Ascending aorta (tissue), 2 donors: ENCODE data around the gene PDLIM5. TPM values are rescaled to one million over a fixed set of nuclear protein-coding genes. Genes with fewer than 3 reads are reported as not detected.

Experiments used
- DNase-seq, 2 donors: peaks; one replicate each; pipeline ENCODE4 v3.0.0-alpha.2; 2019; ENCODE audit warnings: low spot score in 2 of 2
- H3K27ac ChIP-seq, 2 donors: fragments of 200-600 bp; sonication (generic); one replicate each; pipeline ENCODE4 v1.5.1; 2016 to 2017; ENCODE audit warnings: mild to moderate bottlenecking in 1 of 2
- H3K27me3 ChIP-seq: fragments of 200-600 bp; sonication (generic); one replicate; pipeline ENCODE4 v1.5.1; 2017
- H3K36me3 ChIP-seq, 2 donors: fragments of 200-600 bp; sonication (generic); one replicate each; pipeline ENCODE4 v1.5.1; 2016
- H3K4me1 ChIP-seq, 2 donors: fragments of 200-600 bp; sonication (generic); one replicate each; pipeline ENCODE4 v1.5.1; 2016 to 2017; ENCODE audit warnings: mild to moderate bottlenecking in 1 of 2
- H3K4me3 ChIP-seq, 2 donors: fragments of 200-600 bp; sonication (generic); one replicate each; pipeline ENCODE4 v1.5.1; 2016 to 2017; ENCODE audit warnings: mild to moderate bottlenecking in 1 of 2
- H3K9me3 ChIP-seq, 2 donors: fragments of 200-600 bp; sonication (generic); one replicate each; pipeline ENCODE4 v1.5.1; 2016
- CTCF ChIP-seq, 3 experiments: fragments of 200-600 bp in 2 of 3; fragments of 450-650 bp in 1 of 3; sonication (generic) in 2 of 3; IDR thresholded peaks; one replicate each; pipeline ENCODE4 v1.5.1; 2016 to 2019; ENCODE audit warnings: antibody characterized with exemption in 3 of 3, mild to moderate bottlenecking in 1 of 3, moderate library complexity in 1 of 3
- intact Hi-C: fragments of 100-400 bp; cut with DNase I; formaldehyde crosslinking; loops from one replicate; pipeline ENCODE4 v1.15.1; 2023
- total RNA-seq: library from RNA; depleted of rRNA; stranded (reverse); fragments of >200 nt; gene quantifications from one replicate; pipeline ENCODE4 v1.1.0, GENCODE V29; 2016

The PDLIM5 gene
- total RNA-seq, 1 donor from 2014 or later, result 103 TPM

DNA sequence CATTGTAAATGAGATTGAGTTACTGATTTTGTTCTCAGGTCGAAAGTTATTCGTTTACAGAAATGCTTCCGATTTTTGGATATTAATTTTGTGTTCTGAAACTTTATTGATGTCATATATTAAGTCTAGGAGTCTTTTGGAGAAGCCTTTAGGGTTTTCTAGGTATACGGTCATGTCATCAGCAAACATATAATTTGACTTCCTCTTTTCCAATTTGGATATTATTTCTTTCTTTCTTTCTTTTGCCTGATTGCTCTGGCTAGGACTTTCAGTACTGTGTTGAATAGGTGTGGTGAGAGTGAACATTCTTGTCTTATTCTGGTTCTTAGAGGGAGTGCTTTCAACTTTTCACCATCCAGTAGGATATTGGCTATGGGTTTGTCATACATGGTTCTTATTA, 35.4 kb upstream of the PDLIM5 start:
- TF ChIP-seq CTCF (IDR thresholded peaks at IDR 0.05), result no peak
- intact Hi-C loops, result no loop called here
- Histone ChIP-seq H3K4me3 (no peak overlapping the region), H3K27me3 (no peaks in the 10 kb centered on the region), H3K27ac (no peak overlapping the region), H3K4me1 (peaks cover 0 to 35% of the 10 kb centered on the region in 2 donors), H3K9me3 (no peaks in the 10 kb centered on the region), H3K36me3 (no peaks in the 10 kb centered on the region)
- DNase-seq, result no peak

DNA sequence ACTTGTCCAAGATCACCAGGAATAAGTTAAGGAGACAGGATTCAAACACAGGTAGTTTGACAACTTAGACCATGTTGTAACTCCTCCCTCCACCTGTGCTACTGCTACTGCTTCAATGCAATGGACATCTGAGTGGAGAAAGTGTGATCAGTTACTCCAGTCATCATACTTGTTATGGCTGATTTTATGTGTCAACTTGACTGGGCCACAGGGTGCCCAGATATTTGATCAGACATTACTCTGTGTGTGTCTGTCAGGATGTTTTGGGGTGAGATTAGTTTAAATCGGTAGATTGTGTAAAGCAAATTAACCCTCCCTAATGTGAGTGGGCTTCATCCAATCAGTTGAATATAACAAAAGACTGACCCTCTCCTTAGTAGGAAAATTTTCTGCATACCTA, 34.8 kb upstream of the PDLIM5 start:
- Histone ChIP-seq H3K27ac (no peak overlapping the region), H3K4me3 (no peak overlapping the region), H3K4me1 (peaks cover 0 to 29% of the 10 kb centered on the region in 2 donors), H3K9me3 (no peaks in the 10 kb centered on the region), H3K36me3 (no peaks in the 10 kb centered on the region), H3K27me3 (no peaks in the 10 kb centered on the region)
- no peak for DNase-seq
- no peak for TF ChIP-seq CTCF (IDR thresholded peaks at IDR 0.05)
- intact Hi-C loops, result no loop called here

DNA sequence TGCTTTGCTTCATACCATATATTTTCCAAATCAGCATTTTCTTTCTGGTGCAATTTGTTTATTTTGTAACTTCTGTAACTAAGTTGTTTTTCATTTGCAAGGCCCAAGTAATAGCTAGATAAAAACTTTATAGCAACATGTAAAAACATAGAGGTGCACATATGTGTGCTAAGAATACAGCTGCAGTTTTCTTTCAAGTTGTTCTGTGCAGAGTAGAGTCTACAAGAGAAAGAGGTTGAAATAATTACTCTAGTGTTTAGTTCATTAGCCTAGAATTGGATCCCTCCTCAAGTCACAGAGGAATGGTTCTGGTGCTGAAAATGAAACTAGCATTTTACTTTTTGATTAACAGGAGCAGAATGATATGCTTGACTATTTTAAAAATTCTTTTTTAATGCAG, 32.2 kb upstream of the PDLIM5 start:
- intact Hi-C loops, result no loop called here
- TF ChIP-seq CTCF (IDR thresholded peaks at IDR 0.05), result no peak
- no peaks in the 10 kb centered on the region for H3K36me3 ChIP-seq
- no peak for DNase-seq
- peaks cover 0 to 12% of the 10 kb centered on the region in 2 donors for H3K4me1 ChIP-seq
- no peak overlapping the region for H3K27ac ChIP-seq
- H3K27me3 ChIP-seq, result no peaks in the 10 kb centered on the region
- H3K4me3 ChIP-seq, result no peak overlapping the region
- H3K9me3 ChIP-seq, result no peaks in the 10 kb centered on the region

GRCh38 chr4:94419956-94420355, 31.8 kb upstream of the PDLIM5 start:
- no peak for DNase-seq
- H3K4me3 ChIP-seq, result no peak overlapping the region
- no peak for TF ChIP-seq CTCF (IDR thresholded peaks at IDR 0.05)
- no peaks in the 10 kb centered on the region for H3K36me3 ChIP-seq
- no peaks in the 10 kb centered on the region for H3K9me3 ChIP-seq
- no peaks in the 10 kb centered on the region for H3K27me3 ChIP-seq
- intact Hi-C loops, result no loop called here
- H3K4me1 ChIP-seq, result peaks cover 0 to 8% of the 10 kb centered on the region in 2 donors
- no peak overlapping the region for H3K27ac ChIP-seq

- no peak for TF ChIP-seq CTCF (IDR thresholded peaks at IDR 0.05)
- no peaks in the 10 kb centered on the region for H3K36me3 ChIP-seq
- peaks cover 0 to 2% of the 10 kb centered on the region in 2 donors for H3K9me3 ChIP-seq
- no peak overlapping the region for H3K27ac ChIP-seq
- DNase-seq, result no peak
- peaks cover 0 to 8% of the 10 kb centered on the region in 2 donors for H3K4me1 ChIP-seq
- H3K27me3 ChIP-seq, result no peaks in the 10 kb centered on the region
- H3K4me3 ChIP-seq, result no peak overlapping the region
- intact Hi-C loops, result no loop called here
These were observed 31.4 kb upstream of the PDLIM5 start for GRCh38 chr4:94420356-94420755.

DNA sequence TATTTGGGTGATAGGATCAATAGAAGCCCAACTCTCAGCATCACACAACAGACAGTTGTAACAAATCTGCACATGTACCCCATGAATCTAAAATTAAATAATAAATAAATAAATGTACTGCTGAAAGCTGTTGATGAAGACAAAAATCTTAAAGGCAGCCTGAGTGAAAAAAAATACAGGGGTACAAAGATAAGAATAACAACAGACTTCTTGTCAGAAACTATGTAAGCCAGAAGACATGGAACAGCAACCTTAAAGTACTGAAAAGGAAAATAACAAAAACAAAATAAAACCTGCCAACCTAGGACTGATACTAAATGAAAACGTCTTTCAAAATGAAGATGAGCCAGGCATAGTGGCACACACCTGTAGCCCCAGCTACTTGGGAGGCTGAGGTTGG, 25.0 kb upstream of the PDLIM5 start:
- no peak for TF ChIP-seq CTCF (IDR thresholded peaks at IDR 0.05)
- intact Hi-C loops, result no loop called here
- H3K27ac ChIP-seq, result no peak overlapping the region
- no peak overlapping the region for H3K4me3 ChIP-seq
- peaks cover 13 to 22% of the 10 kb centered on the region in 2 donors for H3K9me3 ChIP-seq
- H3K27me3 ChIP-seq, result no peaks in the 10 kb centered on the region
- no peaks in the 10 kb centered on the region for H3K36me3 ChIP-seq
- DNase-seq, result no peak
- peaks cover 0 to 3% of the 10 kb centered on the region in 2 donors for H3K4me1 ChIP-seq
